ENCODE data around the gene PSME3IP1.

DNA sequence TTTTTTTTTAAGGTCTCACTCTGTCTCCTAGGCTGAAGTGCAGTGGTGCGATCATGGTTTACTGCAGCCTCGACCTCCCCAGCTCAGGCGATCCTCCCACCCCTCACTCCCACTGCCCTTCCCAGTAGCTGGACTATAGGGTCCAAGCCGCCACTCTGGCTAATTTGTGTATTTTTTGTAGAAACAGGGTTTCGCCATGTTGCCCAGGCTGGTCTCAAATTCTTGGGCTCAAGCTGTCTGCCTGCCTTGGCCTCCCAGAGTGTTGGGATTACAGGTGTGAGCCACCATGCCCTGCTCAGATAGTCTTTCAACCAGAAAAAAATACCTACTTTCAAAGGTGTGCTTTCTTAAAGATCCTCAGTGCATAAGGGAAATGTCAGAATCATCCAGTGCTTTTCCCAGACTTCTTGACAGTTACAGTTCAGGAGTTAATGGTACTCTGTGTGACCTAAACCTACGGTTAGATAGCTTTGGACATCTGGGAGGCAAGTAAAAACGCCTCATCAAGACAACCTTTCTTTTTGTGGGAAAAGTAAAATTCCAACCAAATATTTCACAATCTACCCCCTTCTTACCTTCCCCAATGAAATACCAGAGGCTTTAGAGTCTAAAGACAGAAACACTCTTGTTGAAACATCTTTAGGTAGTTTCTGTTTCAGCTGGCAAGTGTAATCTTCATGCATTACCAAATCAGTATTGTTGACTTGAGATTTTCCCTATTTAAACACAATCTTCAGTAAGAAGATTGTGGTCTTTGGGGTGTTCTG is 7.1 kb upstream of the PSME3IP1 start:
- TF ChIP-seq, protein P1, sequence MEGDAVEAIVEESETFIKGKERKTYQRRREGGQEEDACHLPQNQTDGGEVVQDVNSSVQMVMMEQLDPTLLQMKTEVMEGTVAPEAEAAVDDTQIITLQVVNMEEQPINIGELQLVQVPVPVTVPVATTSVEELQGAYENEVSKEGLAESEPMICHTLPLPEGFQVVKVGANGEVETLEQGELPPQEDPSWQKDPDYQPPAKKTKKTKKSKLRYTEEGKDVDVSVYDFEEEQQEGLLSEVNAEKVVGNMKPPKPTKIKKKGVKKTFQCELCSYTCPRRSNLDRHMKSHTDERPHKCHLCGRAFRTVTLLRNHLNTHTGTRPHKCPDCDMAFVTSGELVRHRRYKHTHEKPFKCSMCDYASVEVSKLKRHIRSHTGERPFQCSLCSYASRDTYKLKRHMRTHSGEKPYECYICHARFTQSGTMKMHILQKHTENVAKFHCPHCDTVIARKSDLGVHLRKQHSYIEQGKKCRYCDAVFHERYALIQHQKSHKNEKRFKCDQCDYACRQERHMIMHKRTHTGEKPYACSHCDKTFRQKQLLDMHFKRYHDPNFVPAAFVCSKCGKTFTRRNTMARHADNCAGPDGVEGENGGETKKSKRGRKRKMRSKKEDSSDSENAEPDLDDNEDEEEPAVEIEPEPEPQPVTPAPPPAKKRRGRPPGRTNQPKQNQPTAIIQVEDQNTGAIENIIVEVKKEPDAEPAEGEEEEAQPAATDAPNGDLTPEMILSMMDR (tag by site-specific recombination; IDR thresholded peaks at IDR 0.05): no peak
- no peak for TF ChIP-seq KLF16 (tag by site-specific recombination; IDR thresholded peaks at IDR 0.05)
- no peak for TF ChIP-seq TCF7L2 (IDR thresholded peaks at IDR 0.05; ENCODE audit: borderline replicate concordance, low read depth, low read length)
- TF ChIP-seq ZNF174 (tag by site-specific recombination; IDR thresholded peaks at IDR 0.05): no peak
- TF ChIP-seq ZNF426 (tag by site-specific recombination; IDR thresholded peaks at IDR 0.05): no peak
- TF ChIP-seq ZNF558 (tag by site-specific recombination; IDR thresholded peaks at IDR 0.05): no peak

Data from HEK293 (cell line).